ENCODE data around the gene SPEF2. TPM values are rescaled to one million over a fixed set of nuclear protein-coding genes. Genes with fewer than 3 reads are reported as not detected.

Gene SPEF2
- polyA plus RNA-seq, 1 donor from 2014 or later, result 18.5 TPM

DNA sequence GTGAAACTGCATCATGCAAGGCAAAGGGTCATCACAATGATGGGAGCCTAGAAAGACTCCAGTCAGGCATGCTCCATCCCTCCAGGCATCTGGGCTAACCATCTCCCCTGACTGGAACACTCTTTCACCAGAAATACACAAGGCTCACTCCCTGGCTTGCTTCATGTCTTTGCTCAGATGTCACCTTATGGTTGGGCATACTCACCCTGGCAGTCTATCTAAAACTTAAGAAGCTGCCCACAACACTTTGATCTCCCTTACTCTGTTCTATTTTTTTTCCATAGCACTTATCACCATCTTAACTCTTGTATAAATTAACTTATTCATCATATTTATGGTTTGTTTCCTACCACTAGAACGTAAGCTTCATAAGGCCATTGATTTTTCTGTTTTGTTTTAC, 90.0 kb downstream of the SPEF2 start:
- Histone ChIP-seq H2AFZ (ENCODE audit: low read depth, low read length) (no peak overlapping the region), H3K4me2 (ENCODE audit: low read length) (no peak overlapping the region), H4K20me1 (ENCODE audit: insufficient read depth) (no peaks in the 10 kb centered on the region), H3K9me2 (ENCODE audit: insufficient read depth, low read length) (no peaks in the 10 kb centered on the region), H3K79me2 (replicated peaks; ENCODE audit: insufficient read depth, low read length) (no peaks in the 10 kb centered on the region), H3K36me3 (ENCODE audit: insufficient read depth, low read length) (no peaks in the 10 kb centered on the region), H3F3A (ENCODE audit: insufficient read depth, low read length, poor library complexity, severe bottlenecking) (no peaks in the 10 kb centered on the region), H3K27ac (ENCODE audit: low read length) (no peak overlapping the region), H3K9ac (ENCODE audit: low read length) (no peak overlapping the region), H3K27me3 (ENCODE audit: insufficient read depth, low read depth, low read length) (no peaks in the 10 kb centered on the region), H3K9me3 (ENCODE audit: low read length) (no peaks in the 10 kb centered on the region), H3K4me3 (ENCODE audit: low read length) (no peak overlapping the region)
- TF ChIP-seq REST (IDR thresholded peaks at IDR 0.05; ENCODE audit: borderline replicate concordance) (no peak), CTCF (IDR thresholded peaks at IDR 0.05; ENCODE audit: poor library complexity, severe bottlenecking) (no peak), MXI1 (conservative IDR thresholded peaks at IDR 0.05; ENCODE audit: poor library complexity, severe bottlenecking) (no peak), EP300 (conservative IDR thresholded peaks at IDR 0.05; ENCODE audit: poor library complexity, severe bottlenecking) (no peak), POLR2AphosphoS5 (IDR thresholded peaks at IDR 0.05) (no peak), SMC3 (conservative IDR thresholded peaks at IDR 0.05; ENCODE audit: poor library complexity) (no peak), EZH2 (IDR thresholded peaks at IDR 0.05; ENCODE audit: borderline replicate concordance, insufficient read depth, low read length, poor library complexity, severe bottlenecking) (no peak), TAF1 (IDR thresholded peaks at IDR 0.05; ENCODE audit: low read depth) (no peak), RAD21 (conservative IDR thresholded peaks at IDR 0.05) (no peak)

- no peak overlapping the region for H3K9ac ChIP-seq (ENCODE audit: low read length)
- H3K4me3 ChIP-seq (ENCODE audit: low read length), result no peak overlapping the region
- H3K4me2 ChIP-seq (ENCODE audit: low read length), result no peak overlapping the region
- no peaks in the 10 kb centered on the region for H3K9me3 ChIP-seq (ENCODE audit: low read length)
- H3K27me3 ChIP-seq (ENCODE audit: insufficient read depth, low read depth, low read length), result no peaks in the 10 kb centered on the region
- no peaks in the 10 kb centered on the region for H3K9me2 ChIP-seq (ENCODE audit: insufficient read depth, low read length)
- H2AFZ ChIP-seq (ENCODE audit: low read depth, low read length), result no peak overlapping the region
- no peaks in the 10 kb centered on the region for H3K79me2 ChIP-seq (replicated peaks; ENCODE audit: insufficient read depth, low read length)
- no peak overlapping the region for H3K27ac ChIP-seq (ENCODE audit: low read length)
- H3K36me3 ChIP-seq (ENCODE audit: insufficient read depth, low read length), result no peaks in the 10 kb centered on the region
- no peaks in the 10 kb centered on the region for H4K20me1 ChIP-seq (ENCODE audit: insufficient read depth)
- no peaks in the 10 kb centered on the region for H3F3A ChIP-seq (ENCODE audit: insufficient read depth, low read length, poor library complexity, severe bottlenecking)
- TF ChIP-seq MXI1 (conservative IDR thresholded peaks at IDR 0.05; ENCODE audit: poor library complexity, severe bottlenecking) (no peak), SMC3 (conservative IDR thresholded peaks at IDR 0.05; ENCODE audit: poor library complexity) (no peak), EP300 (conservative IDR thresholded peaks at IDR 0.05; ENCODE audit: poor library complexity, severe bottlenecking) (no peak), EZH2 (IDR thresholded peaks at IDR 0.05; ENCODE audit: borderline replicate concordance, insufficient read depth, low read length, poor library complexity, severe bottlenecking) (no peak), CTCF (IDR thresholded peaks at IDR 0.05; ENCODE audit: poor library complexity, severe bottlenecking) (no peak), POLR2AphosphoS5 (IDR thresholded peaks at IDR 0.05) (no peak), REST (IDR thresholded peaks at IDR 0.05; ENCODE audit: borderline replicate concordance) (no peak), RAD21 (conservative IDR thresholded peaks at IDR 0.05) (no peak), TAF1 (IDR thresholded peaks at IDR 0.05; ENCODE audit: low read depth) (no peak)
Measured at GRCh38 chr5:35709688-35710087, 92.0 kb downstream of the SPEF2 start.

Measured in neural cell (in vitro differentiated cells).